HG03460 (cell line): ENCODE results near the gene MIDN.
A peak's percentile ranks its signal among the peaks of the same experiment; 100 is the strongest.

Source experiments
- ATAC-seq: cut with Tn5 transposase; IDR thresholded peaks from one replicate; pipeline ENCODE4 v1.9.1; 2021; ENCODE audit not compliant: unreplicated experiment

MIDN gene

DNA sequence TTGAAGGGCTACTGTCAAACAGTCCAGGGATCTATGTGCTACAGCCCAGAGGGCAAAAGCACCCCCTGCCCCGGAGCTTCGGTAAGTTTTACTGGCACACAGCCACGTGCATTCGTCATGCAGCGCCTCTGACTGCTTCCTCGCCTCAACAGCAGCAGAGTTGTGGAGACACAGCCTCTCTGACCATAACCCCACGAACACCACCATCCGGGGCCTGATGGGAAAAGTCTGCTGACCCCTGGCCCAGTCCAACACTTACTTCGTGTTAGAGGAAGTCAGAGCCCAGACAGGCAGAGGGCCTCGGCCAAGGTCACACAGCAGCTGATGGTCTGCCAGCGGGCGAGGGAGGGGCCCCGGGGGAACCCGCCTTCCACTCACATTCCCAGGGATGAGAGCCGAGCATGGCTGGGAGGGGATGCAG lies 15.7 kb upstream of the MIDN start:
- no peak for ATAC-seq

DNA sequence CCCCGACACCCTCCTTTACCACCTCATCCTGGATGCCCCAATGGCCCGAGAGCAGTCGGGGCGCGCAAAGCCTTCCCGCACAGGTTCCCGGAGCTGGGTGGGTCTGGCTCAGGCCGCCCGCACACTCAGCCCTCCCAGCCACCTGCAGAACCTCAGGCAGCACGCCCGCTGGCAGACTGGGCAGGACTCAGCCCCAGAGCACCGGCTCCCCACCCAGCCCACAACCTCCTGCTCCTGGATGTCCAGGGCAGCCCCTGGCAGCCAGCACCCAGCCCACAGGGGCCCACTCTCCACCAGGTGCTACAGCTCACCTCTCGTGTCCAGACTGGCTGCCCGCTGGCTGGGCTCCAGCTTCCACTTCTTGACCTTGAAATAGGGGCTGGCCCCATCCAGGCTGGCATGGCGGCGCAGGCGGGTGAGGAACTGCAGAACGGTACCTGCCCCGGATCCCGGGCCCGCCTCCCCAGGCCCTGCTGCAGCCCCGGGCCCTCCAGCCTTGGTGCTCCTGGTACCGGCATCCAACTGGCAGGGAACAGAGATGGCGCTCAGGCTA lies 15.2 kb upstream of the MIDN start:
- no peak for ATAC-seq

- no peak for ATAC-seq
These were observed 14.1 kb upstream of the MIDN start for GRCh38 chr19:1234051-1234954.

DNA sequence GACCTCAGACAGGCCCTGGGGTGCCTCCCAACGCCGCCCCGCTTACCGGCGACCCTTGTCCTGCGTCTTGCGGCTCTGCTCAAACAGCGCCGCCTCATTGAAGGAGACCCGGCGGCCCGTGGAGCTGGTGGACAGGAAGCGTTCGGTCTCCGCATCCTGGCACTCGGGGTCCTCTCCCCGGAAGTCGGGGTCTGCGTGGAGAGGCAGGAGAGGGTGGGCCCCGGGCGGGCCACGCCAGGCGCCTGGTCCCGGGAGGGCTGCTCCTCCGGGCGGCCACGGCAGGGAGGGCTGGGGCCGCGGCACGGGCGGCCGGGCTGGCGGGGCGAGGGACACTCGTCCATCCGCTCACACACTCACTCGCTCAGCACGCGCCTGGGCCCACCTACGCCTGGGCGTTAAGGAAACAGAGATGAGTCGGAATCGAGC lies 13.4 kb upstream of the MIDN start:
- ATAC-seq: no peak

DNA sequence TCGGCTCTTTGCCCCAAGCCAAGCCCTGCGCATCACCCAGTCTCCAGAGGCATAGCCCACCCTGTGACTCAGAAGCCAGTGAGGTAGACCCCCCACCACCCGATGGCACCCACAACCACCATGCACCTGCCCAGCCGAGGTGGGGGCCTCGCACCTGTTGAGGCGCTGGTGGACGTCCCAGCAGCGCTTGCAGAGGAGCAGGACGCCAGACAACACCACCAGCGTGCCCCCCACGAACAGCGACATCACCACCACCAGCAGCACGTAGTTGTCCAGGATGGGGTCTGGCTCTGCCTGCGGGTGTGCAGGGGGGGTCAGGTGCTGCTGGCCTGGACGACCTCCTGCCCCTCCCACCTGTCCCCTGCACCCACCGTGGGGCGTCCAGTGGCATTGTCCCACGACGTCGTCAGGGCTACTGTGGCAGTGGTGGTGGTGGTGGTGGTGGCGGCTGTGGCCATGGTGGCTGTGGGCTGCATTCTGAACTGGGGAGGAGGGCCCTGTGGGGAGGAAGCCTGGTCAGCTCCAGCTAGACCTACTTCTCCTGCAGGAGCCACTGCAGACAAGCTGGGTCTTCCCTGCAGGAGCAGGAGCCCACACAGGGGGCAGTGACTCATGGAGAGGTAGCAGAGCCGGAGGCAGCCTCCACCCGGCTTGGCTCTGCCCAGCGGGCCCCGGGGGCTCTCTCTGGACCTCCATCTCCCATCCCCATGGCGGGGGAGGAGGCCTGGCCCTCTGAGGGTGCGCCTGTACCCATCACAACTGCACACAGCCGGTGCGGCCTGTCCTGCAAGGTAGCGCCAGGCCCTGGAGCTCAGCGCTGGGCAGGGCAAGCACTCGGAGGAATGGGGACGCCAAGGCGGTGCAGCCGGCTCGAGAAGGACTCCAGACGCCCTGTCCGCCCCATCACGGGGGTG lies 12.5 kb upstream of the MIDN start:
- no peak for ATAC-seq

DNA sequence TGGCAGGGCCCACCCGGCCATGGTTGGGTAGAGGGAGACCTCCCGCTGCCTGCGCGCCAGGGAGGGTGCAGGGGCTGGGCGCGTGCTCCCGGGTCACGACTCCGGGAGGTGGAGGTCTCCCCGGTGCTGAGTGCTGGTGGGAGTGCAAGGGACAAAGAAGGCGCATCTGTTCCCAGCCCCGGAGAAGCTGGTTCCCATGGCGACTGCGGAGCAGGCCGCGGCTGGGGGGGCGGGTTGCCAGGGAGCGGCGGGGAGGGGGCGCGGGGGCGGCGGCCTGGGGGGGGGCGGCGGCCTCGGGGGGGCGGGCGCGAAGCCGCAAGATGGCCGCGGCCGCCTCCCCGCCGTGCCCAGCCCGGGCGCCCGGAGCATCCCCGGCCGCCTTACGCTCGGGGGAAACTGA lies 11.8 kb upstream of the MIDN start:
- ATAC-seq: no peak

- no peak for ATAC-seq
These were observed 11.2 kb upstream of the MIDN start for GRCh38 chr19:1237027-1237659.

DNA sequence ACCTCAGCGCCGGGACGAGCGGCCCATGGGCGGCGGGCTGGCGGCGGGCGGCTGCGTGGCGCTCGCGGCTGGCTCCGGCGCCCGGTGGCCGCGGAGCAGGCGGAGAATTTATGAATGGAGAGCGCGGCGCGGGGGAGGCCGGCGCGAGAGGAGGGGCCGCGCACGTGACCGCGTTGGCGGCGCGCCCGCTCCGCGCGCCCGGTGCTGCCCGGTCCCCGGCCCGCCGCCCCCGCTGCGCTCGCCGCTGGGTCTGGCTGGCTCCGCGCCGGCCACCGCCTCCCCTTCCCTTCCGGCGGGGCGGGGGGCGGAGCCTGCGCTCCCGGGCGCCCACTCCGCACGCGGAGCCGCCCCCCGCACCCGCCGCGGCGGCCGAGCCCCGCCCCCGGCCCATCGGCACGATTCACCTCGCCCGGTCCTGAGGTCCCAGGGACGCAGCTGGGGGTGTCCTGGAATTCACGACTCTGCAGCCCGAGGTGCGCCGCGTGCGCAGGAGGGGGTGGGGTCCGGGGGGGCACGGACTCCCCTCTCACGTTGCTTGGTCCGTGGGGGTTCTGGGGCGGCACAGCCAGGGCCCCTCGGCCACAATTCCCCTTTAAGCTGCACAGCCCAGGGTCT lies 10.5 kb upstream of the MIDN start, which contains the start of gene CBARP:
Gene CBARP (minus strand): TSS at position 252 of the 615 bp plus-strand sequence. CDS start 1,905 bp downstream, outside the sequence.
- no peak for ATAC-seq

DNA sequence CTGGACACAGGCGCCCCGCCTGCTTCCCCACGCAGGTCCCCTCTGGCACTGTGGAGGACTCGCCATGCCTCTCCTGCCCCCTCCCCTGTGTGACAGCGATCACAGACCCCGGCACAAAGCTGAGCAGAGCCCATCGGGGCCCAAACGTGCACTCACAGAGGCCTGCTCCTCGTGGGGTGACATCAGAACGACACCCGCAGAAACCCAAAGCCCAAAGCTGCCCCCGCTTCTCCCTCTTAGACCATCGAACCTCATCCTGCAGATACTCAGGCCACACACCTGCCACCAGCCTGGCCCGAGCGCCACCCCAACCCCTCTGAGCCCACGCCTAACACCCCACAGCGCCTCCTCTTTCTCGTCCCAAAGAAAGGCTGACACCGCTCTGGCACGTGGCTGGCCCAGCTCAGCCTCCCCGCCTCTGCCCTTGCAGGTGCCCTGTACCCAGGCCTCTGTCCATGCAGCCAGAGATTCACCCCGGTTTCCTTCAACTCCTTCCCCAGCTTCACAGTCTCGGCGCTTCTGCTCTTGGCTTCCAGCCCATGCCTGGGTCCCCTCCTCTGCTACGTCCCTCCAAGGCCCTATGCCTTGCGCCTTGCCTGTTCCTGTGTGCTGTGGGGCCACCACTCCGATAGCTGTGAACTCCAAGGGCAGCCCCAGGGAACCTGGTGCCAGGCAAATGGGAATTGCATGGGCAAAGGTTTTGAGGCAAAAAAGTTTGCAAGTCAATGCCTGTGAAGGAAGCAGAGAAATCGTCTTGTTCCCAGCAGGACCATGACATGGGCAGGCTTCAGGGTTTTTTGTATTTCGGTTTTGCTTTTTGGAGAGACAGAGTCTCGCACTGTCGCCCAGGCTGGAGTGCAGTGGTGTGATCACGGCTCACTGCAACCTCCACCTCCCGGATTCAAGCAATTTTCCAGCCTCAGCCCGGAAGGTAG lies 9.7 kb upstream of the MIDN start:
- ATAC-seq: no peak

DNA sequence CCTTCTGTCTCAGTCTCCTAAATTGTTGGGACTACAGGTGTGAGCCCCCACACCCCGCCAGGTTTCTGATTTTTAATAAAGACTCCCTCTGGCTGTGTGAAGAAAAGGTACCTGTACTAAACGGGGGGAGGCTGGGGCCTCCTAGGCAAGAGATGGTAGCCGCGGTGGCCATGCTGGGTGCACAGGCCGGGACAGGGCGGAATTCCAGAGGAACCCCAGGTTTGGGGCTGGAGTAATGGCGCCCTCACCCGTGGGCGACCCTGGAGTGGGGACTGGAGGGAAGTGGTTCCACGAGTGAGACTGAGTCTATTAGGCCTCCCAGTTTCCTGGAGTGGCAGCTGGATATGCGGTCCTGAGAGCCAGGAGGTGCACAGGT lies 9.0 kb upstream of the MIDN start:
- ATAC-seq: no peak

- no peak for ATAC-seq
These were observed 8.3 kb upstream of the MIDN start for GRCh38 chr19:1239796-1240737.

GRCh38 chr19:1240925-1241324 lies 7.5 kb upstream of the MIDN start:
- no peak for ATAC-seq

- ATAC-seq: peak; percentile 45
These were observed 6.8 kb upstream of the MIDN start, which contains the start of gene ATP5F1D for GRCh38 chr19:1241417-1242095. Gene ATP5F1D, plus strand, starts transcription at chr19:1241751. Its CDS starts 100 bp downstream, at chr19:1241851.

DNA sequence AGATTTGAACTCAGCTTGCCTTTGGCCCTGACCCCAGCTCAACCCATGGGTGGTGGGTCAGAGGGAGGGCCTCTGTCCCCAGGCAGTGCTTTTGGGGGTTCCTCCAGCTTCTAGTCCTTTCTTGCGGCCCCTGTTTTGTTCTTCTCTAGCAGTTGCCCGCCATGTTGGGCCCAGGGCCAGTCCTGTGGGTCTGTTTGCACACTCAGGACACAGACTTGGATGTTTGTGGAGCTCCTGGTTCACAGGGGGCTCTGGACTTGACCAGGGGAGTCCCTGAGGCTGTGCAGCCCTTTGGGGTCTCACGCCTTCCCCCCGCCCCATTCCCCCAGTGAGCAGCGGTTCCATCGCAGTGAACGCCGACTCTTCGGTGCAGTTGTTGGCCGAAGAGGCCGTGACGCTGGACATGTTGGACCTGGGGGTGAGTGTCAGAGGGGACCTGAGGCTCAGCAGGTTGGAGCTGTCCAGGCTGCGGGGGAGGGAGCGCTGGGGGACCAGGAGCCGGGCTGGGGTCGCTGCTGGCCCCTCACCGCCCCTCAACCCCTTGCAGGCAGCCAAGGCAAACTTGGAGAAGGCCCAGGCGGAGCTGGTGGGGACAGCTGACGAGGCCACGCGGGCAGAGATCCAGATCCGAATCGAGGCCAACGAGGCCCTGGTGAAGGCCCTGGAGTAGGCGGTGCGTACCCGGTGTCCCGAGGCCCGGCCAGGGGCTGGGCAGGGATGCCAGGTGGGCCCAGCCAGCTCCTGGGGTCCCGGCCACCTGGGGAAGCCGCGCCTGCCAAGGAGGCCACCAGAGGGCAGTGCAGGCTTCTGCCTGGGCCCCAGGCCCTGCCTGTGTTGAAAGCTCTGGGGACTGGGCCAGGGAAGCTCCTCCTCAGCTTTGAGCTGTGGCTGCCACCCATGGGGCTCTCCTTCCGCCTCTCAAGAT lies 4.4 kb upstream of the MIDN start:
- ATAC-seq: no peak

DNA sequence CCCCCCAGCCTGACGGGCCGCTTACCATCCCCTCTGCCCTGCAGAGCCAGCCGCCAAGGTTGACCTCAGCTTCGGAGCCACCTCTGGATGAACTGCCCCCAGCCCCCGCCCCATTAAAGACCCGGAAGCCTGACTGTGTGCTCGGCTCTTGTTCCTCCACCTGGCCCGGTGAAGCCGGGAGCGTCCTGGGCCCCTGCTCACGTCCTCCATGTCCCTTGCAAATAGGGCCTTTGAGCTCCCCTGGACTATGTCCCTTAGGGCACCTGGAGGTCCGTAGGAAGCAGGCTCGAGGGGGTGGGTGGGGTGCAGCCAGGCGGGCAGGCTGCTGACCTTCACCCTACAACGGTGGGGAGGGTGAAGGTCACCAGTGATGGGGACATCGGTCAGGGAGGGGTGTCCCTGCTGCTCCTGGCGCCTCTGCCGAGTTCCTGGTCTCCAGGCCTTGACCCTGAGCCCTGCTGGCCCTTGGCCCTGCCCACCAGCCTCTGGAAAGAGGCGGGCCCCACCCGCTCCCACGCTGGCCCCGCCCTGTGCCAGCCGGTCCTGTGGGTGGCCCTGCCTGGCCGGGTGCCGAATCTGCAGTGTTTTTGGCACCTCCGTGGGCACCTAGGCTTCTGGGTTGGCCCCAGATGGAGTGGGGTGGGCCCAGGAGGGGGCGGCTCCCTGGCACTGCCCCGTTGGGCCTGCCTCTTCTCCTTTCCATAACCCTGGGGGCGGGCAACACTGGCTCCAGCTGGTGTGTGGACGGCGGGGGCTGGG lies 3.5 kb upstream of the MIDN start:
- ATAC-seq: no peak
